Vagina (tissue), 2 donors: ENCODE results near the gene ATP1A3.

Experiments used
- CTCF ChIP-seq, 3 experiments: fragments of 450-650 bp in 2 of 3; fragments of 200-600 bp in 1 of 3; sonication (generic) in 1 of 3; IDR thresholded peaks; one replicate each; pipeline ENCODE4 v1.5.1; 2017 to 2019; ENCODE audit warnings: antibody characterized with exemption in 3 of 3, mild to moderate bottlenecking in 2 of 3, moderate library complexity in 2 of 3
- POLR2A ChIP-seq, 2 donors: fragments of 450-650 bp; IDR thresholded peaks; one replicate each; pipeline ENCODE4 v1.6.1; 2017; ENCODE audit warnings: antibody characterized with exemption in 2 of 2, mild to moderate bottlenecking in 2 of 2, moderate library complexity in 2 of 2
- POLR2AphosphoS5 ChIP-seq, 2 donors: sonication (generic); formaldehyde crosslinking; IDR thresholded peaks; one replicate each; pipeline ENCODE4 v1.9.0; 2017; ENCODE audit warnings: antibody characterized with exemption in 2 of 2, mild to moderate bottlenecking in 2 of 2, low read depth in 1 of 2; ENCODE audit not compliant: insufficient read depth in 1 of 2

GRCh38 chr19:41997851-41998229 is 3.8 kb upstream of the ATP1A3 start:
- TF ChIP-seq CTCF (IDR thresholded peaks at IDR 0.05) = no peak
- no peak for TF ChIP-seq POLR2A (IDR thresholded peaks at IDR 0.05)
- no peak for TF ChIP-seq POLR2AphosphoS5 (IDR thresholded peaks at IDR 0.05; ENCODE audit: insufficient read depth in 1 of 2, low read depth in 1 of 2)
